NCI-H510A (cell line): ENCODE results near the gene TMEM101.
"Not testable (repeated sequence)": the region's sequence is repeated elsewhere in the genome, so short reads cannot be mapped to it uniquely, and the experiment has no call there.

ENCODE experiments used
- DNase-seq: peaks from one replicate; lab custom pipeline; 2025; lab: John Stamatoyannopoulos, UW

TMEM101 gene

DNA sequence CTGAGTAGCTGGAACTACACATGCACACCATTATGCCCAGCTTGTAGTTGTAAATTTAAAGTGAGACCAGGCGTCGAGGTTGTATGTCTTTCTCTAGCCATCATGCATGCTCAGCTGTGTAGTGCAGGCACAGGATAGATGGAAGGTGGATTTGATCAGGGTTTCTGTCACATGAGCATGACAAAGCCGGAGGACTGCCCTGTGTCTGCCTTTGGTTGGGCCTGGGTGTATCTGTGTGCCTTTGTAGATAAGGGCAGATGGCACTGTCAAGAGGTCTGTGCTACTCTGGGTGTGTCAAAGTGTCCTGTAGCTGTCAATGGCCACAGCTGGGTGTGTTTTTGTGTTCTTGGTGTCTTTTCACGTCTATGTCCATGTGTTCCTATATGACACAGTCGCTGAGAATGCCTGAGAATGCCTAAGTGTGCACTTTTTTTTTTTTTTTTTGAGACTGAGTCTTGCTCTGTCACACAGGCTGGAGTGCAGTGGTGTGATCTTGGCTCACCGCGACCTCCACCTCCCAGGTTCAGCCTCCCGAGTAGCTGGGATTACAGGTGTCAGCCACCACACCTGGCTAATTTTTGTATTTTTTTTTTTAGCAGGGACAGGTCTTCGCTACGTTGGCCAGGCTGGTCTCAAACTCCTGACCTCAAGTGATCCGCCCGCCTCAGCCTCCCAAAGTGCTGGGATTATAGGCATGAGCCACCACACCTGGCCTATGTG, 14.5 kb downstream of the TMEM101 start:
- DNase-seq = no peak

DNA sequence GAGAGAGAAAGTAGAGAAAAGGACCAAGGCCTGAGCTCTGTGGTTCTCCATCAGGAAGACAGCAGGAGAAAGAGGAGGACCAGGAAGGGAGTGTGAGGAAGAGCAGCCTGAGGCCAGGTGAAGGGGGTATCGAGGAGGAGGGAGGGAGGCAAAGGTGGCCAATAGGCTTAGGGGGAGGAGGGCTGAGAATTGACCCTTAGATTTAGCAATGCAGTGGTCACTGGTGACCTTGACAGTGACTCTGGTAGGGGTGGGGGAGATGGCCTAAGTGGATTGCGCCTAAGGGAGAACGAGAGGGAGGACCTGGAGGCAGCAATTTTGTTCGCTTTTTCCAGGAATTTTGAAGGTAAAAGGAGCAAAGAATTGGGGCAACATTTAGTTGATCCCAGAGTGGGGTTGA, 15.7 kb downstream of the TMEM101 start:
- DNase-seq = no peak

DNA sequence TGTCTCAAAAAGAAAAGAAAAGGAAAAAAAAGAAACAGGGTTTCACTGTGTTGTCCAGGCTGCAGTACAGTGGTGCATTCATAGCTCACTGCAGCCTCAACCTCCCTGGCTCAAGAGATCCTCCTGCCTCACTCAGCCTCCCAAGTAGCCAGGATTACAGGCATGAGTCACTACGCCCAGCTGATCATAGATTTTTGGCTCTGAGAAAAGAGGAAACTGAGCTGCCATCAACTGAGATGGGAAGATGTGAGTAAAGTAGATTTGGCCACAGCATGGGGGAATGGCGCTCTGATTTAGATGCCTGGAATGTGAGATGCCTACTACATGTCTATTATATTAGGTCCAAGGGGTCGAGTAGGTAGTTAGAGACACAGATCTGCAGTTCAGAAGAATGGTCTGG, 16.2 kb downstream of the TMEM101 start:
- no peak for DNase-seq

DNA sequence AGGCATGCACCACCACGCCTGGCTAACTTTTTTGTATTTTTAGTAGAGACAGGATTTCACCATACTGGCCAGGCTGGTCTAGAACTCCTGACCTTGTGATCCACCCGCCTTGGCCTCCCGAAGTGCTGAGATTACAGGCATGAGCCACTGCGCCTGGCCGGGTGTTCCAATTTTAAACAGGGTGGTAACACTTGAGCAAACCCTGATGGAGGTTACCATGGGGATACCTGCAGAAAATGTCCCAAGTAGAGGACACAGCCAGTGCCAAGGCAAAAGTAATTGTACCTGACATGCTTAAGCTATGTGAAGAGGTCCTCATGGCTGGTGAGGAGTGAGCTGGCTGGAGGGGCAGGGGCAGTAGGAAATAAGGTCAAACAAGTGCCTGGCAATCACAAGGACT, 17.6 kb downstream of the TMEM101 start:
- DNase-seq = not testable (repeated sequence)

DNA sequence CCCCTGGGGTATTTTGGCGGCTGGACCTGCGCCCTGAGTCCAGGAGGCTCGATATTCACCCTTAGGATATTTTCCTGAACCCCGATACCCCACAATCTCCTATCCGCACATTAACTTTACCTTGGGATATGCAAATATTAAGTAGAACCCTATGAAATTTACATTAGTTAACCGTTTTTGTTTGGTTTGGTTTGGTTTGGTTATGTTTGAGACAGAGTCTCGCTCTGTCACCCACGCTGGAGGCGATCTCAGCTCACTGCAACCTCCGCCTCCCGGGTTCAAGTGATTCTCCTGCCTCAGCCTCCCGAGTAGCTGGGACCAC, 19.7 kb downstream of the TMEM101 start:
- DNase-seq = no peak

DNA sequence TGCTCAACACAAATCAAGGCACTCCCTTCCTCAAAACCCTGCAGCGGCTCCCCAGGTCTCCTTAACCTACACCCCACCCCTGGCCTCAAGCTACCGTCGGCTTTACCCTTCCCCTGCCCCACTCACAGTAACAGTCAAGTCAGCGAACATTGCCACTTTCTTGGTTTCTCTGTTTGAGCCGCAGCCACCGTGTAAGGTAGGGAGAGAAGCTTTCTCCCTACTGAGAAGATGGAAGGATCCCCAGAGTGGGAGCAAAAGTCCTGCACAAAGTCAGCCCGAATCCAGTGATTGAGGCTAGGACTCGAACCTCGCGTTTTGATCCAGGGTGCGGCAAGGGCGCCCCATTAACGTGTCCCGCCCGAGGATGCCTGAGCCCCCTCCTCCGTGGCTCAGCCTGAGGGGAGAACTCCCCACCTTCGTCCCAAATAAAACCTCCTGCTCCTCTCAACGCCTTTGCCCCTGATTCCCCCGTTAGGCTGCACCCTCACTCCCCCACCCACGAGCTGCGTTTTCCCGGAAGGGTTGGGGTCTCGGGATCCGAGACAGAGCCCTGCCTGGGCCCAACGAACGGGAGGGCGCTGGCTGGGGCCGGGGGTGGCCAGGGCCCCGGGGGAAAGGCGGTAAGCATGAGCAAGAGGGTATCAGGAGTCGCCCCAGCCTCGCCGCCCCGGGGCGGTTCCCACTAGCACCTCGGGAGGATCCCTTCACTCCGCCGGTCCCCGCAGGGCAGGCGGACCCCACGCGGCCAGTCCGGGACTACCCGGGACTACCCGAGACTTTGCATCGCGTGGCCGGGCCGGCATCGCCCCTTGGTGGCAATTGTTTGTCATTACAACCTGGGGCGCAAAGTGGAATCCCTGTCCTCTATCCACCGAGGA, 20.3 kb downstream of the TMEM101 start:
- no peak for DNase-seq

DNA sequence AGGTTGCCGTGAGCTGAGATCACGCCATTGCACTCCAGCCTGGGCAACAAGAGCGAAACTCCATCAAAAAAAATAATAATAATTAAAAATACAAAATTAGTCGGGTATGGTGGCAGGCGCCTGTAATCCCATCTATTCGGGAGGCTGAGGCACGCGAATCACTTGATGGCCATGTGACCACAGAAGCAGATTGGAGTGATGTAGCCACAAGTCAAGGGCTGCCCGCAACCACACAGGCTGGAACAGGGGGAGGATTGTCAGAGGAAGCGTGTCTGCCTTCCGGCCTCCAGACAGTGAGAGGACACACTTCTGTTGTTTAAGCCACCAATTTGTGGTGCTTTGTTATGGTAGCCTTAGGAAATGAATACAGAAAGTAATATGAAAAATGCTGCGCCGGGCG, 22.1 kb downstream of the TMEM101 start:
- DNase-seq = no peak

DNA sequence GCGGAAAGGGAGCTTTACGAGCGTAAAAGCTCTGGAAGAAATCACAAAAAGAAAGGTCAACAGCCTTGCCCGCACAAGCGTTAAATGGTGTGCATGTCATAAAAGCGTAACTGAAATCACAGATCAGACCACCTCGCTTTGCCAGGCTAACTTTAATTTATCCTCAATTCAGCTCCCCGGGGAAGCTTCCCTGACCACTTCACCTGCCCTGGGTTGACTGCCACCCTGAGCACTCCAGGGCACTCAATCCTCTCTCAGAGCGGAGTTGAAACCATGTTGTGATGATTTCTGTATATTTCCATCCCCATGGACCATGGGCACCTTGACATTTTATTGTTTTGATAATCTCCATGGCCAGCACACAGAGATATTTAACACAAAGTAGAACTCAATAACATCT, 26.5 kb downstream of the TMEM101 start:
- no peak for DNase-seq

DNA sequence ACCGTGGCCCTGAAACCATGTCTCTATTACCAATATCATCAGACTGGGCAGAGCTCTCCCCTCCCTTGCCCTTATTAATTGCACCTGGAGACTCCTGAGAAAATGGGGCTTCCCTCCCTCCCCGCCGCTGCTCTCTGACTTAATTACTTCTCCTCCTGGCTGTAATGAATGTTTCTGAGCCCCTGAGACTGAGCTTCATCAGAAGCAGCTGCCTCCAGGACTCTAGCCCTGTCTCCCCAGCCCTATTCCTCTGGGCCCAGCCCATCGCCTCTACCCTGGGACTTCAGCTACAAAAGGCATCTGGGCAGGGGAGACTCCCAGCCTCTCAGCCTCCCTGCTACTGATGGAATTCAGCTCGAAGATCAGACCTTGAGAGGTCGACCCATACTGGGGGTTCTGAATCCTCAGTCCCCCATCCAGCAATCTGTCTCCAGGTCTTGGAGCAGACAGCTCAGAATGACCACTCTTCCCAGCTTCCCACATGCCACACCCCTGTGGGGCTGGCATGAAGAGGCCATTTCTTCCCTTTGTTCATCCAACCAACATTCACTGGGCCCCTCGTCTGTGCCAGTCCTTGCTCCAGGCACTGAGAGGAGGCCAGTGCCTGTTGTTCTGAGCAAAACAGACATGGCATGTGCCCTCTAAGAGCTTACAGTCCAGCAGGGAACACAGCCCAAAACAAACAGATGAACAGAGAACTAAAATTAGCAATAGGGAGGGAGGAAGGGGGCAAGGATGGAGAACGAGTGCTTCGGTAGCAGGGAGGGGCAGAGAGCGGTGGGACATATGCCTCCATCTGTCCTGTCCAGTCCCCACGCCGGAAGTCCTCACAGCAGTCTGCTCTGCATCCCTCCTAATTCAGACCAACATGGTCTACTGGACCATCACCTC, 27.4 kb downstream of the TMEM101 start:
- DNase-seq = no peak

DNA sequence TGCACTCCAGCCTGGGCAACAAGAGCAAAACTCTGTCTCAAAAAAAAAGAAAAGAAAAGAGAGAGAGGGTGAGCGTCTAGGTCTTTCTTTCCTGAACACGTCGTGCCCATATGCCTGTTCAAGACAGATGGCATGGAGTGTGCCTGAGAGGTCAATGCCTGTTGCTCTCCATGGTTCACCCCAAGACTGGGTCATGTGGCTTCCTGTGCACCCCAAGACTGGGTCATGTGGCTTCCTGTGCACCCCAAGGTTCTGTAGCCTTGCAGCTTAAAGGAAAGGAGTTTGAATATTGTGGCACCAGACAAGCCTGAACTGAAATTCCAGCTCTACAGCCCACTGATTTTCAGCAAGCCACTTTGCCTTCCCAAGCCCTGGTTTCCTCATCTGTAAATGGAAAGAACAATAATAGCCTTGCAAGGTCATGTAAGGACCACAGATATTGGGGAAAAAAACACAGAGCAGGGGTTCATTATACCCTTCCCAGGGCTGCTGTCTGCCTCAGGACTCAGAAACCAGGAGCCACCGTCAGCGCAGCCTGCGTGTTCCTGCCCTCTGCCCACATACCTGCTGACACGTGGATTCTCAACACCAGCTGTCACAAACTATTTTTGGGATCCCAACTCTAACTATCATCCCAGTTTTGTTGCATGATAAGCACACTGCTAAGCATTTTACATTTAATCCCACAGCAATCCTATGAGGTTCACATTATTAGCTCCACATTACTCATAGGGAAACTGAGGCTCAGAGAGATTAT, 28.4 kb downstream of the TMEM101 start:
- no peak for DNase-seq

DNA sequence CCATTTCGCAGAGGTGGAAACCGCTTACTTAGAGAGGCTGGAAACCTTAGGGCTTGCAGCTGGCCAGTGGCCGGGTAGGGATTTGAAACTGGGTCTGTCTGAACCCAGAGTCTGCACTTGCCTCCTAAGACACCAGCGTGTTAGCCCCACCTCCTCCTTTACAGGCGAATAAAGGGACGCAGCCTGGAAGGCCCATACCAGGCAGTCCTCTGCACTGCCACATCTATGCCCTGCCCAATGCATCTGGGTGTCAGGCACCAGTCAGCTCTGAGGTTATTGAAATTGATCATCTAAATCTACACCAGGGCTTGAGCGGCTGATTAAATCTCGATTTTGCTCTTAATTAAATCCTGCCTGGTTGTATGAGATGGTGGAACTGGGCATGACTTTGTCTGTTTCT, 30.2 kb downstream of the TMEM101 start:
- DNase-seq = no peak

DNA sequence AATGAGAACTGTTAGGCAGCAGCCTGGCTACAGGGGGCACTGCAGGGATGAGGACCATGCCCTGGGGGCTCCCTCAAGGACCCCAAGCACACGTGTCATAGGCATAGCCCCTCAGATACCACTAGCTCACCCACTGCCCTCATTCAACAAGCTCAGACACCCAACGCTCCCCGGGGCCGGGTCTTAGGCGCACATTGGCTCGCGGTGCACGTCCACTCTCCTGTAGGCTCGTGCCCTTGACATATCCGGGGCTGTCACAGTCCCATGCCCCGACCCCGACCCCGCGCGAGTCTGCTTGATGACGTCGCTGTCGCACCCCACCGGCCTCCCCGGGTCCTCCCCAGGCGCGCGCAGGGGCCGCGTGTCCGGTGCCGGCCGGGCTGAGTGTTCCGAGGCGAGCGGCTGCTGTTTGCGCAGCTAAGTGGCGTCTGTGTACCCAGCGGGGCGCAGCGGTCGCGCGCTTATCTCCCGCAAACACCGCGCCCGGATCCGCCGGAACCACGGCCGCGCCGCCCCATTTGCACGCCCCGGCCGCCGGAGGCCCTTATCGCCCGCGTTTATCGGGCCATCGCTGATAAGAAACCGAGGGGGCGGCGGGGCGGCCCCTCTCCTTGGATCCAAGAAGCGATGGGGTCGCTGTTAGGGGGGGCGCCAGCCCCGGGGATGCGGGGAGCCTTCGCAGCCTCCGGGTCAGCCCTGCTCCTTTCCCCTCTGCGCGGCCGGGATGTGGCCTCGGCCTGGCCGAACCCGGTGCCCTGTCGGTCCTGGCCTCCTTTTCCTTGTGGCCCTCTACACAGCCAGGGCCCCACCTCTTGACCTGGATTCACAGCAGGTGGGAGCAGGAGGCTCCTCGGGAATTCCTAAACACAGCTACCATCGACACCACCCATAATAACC, 31.0 kb downstream of the TMEM101 start:
- no peak for DNase-seq

DNA sequence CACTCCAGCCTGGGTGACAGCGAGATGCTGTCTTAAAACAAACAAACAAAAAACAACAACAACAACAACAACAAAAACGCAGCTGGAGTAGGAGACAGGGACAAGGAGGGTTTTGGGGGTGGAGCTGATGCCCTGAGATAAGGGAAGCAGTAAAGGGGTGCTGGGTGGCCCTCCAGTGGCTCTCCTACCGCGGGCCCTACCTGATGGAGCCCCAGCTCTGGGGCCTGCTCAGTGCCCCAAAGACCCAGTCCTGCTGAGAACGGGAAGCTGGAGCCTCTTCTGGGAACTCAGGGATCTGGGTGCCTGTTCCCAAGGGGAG, 31.6 kb downstream of the TMEM101 start:
- DNase-seq = no peak

DNA sequence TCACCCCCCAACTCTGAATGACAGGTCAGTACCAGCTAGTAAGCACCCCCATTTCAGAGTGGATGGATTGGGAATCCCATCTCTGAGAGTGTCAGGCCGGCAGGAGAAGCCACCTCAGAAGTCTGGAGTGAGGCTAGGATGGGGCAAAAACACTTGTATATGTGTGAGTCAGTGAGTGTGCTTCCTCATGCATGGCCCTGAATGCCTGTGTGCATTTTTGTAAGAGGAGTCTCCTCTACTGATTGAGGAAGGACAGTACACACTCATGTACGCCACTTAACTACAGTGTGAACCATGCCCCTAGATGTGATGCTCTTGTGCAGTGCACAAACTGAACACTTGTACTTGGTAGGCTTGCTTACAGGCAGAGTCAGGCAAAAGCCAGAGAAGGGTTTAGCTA, 32.6 kb downstream of the TMEM101 start:
- no peak for DNase-seq

DNA sequence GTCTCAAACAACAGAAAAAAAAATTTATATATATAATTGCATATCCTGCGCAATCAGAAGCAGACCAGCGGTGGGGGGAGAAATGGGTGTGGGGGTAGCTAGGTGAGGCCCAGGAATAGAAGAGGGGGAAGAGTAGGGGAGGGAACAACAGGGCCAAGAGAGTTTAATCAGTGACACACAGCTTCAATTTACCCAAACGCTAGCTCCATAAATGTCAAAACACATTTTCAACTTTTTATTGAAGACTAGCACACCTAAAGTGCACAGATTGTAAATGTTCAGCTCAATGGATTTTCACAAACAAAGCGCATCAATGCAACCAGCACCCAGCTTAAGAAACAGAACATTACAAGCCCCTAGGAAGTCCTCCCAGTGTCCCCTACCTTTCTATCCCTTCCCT, 35.1 kb downstream of the TMEM101 start:
- DNase-seq = no peak

DNA sequence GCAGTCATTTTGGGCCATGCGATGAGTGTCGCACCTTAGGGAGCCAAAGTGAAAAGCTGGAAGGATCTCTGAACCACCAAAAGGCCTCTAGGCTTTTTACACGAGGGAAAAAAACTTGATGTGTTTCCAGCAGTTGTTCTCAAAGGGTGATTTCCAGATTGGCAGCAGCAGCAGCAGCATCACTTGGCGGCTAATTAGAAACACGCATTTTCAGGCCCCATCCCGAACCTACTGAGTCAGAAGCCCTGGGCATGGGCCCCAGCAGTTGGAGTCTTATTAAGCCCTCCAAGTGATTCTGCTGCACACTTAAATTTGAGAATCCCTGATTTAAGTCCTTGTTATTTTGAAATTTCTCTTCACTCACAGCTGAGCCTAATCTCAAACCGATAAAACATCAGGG, 35.8 kb downstream of the TMEM101 start:
- DNase-seq = no peak

DNA sequence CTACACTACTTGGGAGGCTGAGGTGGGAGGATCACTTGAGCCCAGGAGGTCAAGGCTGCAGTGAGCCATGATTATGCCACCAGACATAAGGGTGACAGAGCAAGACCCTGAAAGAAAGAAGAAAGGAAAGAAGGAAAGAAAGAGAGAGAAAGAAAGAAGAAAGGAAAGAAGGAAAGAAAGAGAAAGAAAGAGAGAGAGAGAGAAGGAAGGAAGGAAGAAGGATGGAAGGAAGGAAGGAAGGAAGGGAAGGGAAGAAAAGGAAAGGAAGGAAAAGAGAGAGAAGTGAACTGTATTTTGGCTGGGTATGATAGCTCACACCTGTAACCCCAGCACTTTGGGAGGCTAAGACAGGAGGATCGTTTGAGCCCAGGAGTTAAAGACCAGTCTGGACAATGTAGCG, 36.7 kb downstream of the TMEM101 start:
- no peak for DNase-seq

DNA sequence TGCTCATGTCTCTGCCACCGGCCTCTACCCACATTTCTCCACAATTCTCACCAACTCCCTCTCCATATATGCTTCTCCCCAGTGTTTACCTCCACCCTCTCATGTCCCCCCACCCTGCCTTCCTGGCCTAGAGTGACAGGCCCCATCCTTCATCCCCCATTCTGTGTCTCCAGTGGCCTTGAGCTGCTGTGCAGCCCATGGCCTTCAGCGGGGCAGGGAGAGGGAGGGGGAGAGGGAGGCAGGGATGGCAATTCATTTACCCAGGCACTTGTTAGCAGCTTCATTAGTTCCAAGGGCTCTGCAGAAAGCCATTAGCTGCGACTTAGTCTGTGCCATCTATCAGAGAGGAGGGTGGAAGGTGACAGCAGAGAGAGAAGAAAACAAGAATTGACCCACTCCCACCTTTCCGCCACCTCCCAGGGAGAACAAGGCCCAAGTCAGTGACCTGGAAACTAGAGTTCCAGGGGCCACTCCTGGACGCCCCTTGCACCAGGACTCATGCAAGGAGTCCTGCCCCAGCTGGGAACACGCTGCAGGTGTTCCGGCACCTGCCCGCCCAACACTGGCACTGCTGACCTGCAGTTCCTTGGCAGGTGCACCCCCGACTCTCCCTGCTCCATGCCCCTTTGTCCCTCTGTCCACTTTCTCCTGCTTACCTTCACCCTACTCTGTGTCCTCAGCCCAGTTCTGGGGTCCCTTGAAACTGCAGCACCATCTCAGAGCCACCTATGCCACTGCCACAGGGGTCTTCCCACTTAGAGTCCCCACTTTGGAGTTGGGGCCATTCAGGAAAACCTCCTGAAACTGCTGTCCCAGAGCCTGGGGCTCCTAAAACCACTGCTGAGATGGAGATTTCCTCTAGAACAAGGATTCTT, 37.6 kb downstream of the TMEM101 start:
- DNase-seq = no peak

DNA sequence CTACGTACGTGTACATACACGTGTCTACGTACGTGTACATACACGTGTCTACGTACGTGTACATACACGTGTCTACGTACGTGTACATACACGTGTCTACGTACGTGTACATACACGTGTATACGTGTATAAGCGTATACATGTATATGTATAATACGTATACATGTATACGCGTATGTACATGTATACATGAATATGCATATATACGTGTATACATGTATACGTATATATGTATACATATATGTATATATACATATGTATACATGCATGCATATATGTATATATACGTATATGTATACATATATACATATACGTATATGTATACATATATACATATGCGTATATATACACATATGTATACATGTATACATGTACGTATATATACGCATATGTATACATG, 38.9 kb downstream of the TMEM101 start:
- DNase-seq = no peak
